BE2C (cell line): ENCODE data around the gene UCK1.
"Not testable (repeated sequence)": the region's sequence is repeated elsewhere in the genome, so short reads cannot be mapped to it uniquely, and the experiment has no call there.

Experiments used
- DNase-seq: peaks from one replicate; pipeline ENCODE4 v3.0.0-alpha.2; 2020
- H3K27me3 ChIP-seq: fragments of 250-450 bp; sonication (Bioruptor Pico); 2 replicates; pipeline ENCODE4 v1.5.1; 2020; ENCODE audit warnings: mild to moderate bottlenecking
- H3K36me3 ChIP-seq: fragments of 250-450 bp; sonication (Bioruptor Pico); 2 replicates; pipeline ENCODE4 v1.5.1; 2020; ENCODE audit warnings: mild to moderate bottlenecking
- H3K4me1 ChIP-seq: fragments of 250-450 bp; sonication (Bioruptor Pico); 2 replicates; pipeline ENCODE4 v1.5.1; 2020
- H3K4me3 ChIP-seq: 2 replicates; pipeline ENCODE4 v1.5.1; 2011; ENCODE audit warnings: low read depth, low read length
- H3K9me3 ChIP-seq: fragments of 250-450 bp; sonication (Bioruptor Pico); 2 replicates; pipeline ENCODE4 v1.5.1; 2020
- TF ChIP-seq, protein P1 (sequence below): IDR thresholded peaks from 2 replicates; pipeline ENCODE4 v1.5.1; 2012; ENCODE audit warnings: mild to moderate bottlenecking, low read depth, low read length

Gene UCK1

DNA sequence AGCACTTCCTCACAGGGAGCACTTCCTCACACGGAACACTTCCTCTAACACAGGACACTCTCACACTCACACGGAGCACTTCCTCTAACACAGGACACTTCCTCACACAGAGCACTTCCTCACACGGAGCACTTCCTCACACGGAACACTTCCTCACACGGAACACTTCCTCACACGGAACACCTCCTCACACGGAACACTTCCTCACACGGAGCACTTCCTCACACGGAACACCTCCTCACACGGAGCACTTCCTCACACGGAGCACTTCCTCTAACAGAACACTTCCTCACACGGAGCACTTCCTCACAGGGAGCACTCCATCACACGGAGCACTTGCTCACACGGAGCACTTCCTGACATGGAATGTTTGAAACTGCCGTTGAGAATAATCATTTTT, 15.0 kb downstream of the UCK1 start:
- Histone ChIP-seq H3K4me3 (no peak overlapping the region), H3K9me3 (no peaks in the 10 kb centered on the region), H3K36me3 (peaks cover 39% of the 10 kb centered on the region), H3K27me3 (no peaks in the 10 kb centered on the region), H3K4me1 (no peaks in the 10 kb centered on the region)
- TF ChIP-seq, protein P1, sequence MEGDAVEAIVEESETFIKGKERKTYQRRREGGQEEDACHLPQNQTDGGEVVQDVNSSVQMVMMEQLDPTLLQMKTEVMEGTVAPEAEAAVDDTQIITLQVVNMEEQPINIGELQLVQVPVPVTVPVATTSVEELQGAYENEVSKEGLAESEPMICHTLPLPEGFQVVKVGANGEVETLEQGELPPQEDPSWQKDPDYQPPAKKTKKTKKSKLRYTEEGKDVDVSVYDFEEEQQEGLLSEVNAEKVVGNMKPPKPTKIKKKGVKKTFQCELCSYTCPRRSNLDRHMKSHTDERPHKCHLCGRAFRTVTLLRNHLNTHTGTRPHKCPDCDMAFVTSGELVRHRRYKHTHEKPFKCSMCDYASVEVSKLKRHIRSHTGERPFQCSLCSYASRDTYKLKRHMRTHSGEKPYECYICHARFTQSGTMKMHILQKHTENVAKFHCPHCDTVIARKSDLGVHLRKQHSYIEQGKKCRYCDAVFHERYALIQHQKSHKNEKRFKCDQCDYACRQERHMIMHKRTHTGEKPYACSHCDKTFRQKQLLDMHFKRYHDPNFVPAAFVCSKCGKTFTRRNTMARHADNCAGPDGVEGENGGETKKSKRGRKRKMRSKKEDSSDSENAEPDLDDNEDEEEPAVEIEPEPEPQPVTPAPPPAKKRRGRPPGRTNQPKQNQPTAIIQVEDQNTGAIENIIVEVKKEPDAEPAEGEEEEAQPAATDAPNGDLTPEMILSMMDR, result no peak
- no peak for DNase-seq

DNA sequence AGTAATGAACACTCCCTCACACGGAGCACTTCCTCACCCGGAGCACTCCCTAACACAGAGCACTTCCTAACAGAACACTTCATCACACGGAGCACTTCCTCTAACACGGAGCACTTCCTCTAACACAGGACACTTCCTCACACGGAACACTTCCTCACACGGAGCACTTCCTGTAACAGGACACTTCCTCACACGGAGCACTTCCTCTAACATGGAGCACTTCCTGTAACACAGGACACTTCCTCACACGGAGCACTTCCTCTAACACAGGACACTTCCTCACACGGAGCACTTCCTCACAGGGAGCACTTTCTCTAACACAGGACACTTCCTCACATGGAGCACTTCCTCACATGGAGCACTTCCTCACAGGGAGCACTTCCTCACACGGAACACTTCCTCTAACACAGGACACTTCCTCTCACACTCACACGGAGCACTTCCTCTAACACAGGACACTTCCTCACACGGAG, 15.5 kb downstream of the UCK1 start:
- H3K27me3 ChIP-seq, DNase-seq, H3K9me3 ChIP-seq, H3K4me3 ChIP-seq, H3K4me1 ChIP-seq: not testable (repeated sequence)
- peaks cover 35% of the 10 kb centered on the region for H3K36me3 ChIP-seq

DNA sequence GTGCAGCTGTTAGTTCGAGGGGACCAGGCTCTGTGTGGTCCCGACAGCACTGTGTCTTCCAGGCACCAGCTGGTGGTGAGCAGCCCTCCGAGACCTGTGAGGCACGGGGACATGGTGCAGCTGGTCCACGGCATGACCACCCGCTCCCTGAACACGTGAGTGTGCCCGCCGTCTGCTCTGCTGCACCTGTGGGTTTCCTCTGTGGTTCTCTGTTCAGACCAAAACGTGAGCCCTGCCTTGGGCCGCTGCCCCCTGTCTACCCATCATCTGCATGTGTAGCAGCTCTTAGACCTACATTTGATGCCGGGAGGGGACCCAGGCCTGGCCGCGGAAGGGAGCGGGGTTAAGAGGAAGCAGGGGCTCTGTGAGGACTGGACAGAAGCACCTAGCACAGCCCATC, 17.9 kb downstream of the UCK1 start:
- H3K36me3 ChIP-seq, result peaks cover 11% of the 10 kb centered on the region
- H3K4me3 ChIP-seq, result no peak overlapping the region
- DNase-seq, result no peak
- no peaks in the 10 kb centered on the region for H3K4me1 ChIP-seq
- TF ChIP-seq, protein P1, result no peak
- H3K9me3 ChIP-seq, result no peaks in the 10 kb centered on the region
- no peaks in the 10 kb centered on the region for H3K27me3 ChIP-seq

- Histone ChIP-seq H3K4me1 (no peaks in the 10 kb centered on the region), H3K27me3 (no peaks in the 10 kb centered on the region), H3K4me3 (no peak overlapping the region), H3K9me3 (no peaks in the 10 kb centered on the region), H3K36me3 (peaks cover 9% of the 10 kb centered on the region)
- DNase-seq, result no peak
- TF ChIP-seq, protein P1, result no peak
Observed at GRCh38 chr9:131511880-131512279, 19.2 kb downstream of the UCK1 start.

- TF ChIP-seq, protein P1, result no peak
- H3K4me3 ChIP-seq, result no peak overlapping the region
- H3K4me1 ChIP-seq, result no peaks in the 10 kb centered on the region
- no peak for DNase-seq
- no peaks in the 10 kb centered on the region for H3K27me3 ChIP-seq
- H3K36me3 ChIP-seq, result peaks cover 5% of the 10 kb centered on the region
- no peaks in the 10 kb centered on the region for H3K9me3 ChIP-seq
Observed at GRCh38 chr9:131511416-131511815, 19.6 kb downstream of the UCK1 start.

DNA sequence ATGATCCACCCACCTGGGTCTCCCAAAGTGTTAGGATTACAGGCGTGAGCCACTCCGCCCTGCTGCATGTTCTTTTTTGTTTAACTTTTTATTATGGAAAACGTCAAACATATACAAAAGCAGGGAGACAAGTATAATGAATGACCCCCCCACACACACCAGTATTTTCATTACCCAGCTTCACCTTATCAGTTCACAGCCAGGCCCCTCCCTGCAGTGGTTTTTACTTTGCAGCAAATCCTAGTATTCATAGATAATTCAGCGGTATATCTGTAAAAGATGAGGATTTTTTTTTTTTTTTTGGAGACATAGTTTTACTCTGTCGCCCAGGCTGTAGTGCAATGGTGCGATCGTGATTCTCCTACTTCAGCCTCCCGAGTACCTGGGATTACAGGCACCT, 26.1 kb downstream of the UCK1 start:
- TF ChIP-seq, protein P1, result no peak
- H3K27me3 ChIP-seq, result no peaks in the 10 kb centered on the region
- H3K4me1 ChIP-seq, result no peaks in the 10 kb centered on the region
- DNase-seq, result no peak
- H3K4me3 ChIP-seq, result no peak overlapping the region
- H3K9me3 ChIP-seq, result no peaks in the 10 kb centered on the region
- H3K36me3 ChIP-seq, result peaks cover 12% of the 10 kb centered on the region
